Inflammatory macrophage treated with lipopolysaccharide for 1 hour (primary cell): ENCODE measurements around the gene COX19.

Source experiments
- DNase-seq, 2 donors: peaks; one replicate each; pipeline ENCODE4 v3.0.0-alpha.2; 2020 to 2022

The COX19 gene, protein sequence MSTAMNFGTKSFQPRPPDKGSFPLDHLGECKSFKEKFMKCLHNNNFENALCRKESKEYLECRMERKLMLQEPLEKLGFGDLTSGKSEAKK

DNA sequence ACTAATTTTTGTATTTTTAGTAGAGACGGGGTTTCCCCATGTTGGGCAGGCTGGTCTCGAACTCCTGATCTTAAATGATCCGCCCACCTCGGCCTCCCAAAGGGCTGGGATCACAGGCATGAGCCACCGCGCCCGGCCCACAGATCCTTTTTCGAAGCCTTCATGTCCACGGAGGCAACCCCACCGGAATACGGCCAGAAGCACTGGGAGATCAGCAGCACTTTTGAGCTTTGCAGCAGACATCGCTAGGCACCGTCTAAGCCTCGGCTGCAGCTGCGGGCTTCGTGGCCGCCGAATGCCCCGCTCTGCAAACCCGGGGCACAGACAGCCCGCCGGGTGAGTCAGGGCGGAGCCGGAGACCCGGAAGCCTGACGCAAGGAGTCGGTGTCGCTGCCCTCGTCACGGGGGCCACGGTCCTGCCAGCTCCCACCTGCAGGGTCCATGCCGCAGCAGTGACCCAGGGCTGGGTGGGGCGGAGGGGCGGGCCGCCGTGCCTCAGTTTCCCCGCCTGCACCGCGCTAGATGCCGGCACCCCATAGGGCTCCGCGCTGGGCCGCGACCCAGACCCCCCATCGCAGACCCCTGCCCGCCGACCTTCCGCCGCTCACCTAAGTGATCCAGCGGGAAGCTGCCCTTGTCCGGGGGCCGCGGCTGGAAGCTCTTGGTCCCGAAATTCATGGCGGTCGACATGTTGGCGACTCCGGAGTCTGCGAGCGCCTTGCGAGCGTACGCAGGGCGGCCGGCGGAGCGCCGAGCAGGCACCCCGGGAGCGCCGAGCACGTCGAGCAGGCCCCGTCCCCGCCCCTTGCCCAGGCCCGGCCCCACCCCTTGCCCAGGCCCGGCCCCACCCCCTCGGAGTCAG lies at the start of gene COX19:
TSS of gene COX19 (minus strand) at position 730 of the 862 bp plus-strand sequence. CDS start at position 690, 40 bp downstream.
- peak; percentile 82 to 87 for DNase-seq

DNA sequence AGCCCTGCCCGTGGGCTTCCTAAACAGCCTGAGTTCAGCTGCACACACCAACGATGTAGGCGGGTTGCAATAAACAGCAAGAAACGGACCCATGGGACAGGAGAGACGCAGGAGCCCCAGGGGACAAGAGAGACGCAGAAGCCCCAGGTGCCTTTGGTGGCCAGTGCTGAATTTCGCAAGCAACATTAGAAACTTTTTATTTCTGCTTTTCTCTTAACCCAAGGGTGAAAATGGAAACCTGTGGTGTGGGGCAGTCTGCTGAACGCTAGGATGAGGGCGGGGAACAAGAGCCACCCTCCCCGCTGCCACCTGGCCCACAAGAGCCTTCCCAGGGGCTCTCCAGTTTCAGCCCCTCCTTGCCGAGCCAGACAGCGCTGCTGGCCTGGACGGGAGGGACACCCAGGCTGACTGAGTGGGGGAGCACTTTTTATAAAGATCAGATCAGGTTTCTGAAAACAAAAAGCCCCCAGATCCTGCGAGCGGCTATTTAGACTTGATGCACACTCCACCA lies 49.0 kb upstream of the COX19 start:
- DNase-seq: no peak

DNA sequence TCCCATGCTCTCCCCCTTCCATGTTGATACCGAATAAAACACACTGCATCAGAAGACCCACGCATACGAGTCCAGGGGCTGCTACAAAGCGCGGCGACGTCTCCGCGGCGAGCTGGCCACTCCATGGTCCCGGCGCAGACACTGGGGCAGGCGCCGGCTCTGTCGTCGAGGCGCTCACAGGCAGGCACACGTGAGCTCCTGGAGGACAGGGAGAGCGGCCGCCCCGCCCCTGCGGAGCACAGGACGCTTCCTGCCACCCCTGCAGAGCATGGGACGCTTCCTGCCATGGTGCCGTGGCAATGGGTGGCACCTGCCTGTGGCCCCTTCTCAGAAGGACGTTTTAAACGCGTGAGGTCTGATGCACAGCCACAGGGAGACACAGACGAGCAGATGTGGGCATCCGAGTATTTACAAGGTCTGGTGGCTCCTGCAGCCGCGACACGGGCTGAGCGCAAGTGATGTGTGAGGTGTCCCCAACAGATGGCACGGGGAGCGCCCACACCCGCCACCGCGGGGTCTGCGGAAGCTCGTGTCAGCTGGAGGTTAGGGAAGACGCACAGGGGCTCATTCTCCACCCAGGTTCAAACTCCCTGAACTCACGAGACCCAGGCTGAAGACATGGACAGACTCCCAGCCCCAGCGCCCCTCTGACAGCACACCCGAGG lies 47.6 kb upstream of the COX19 start:
- no peak for DNase-seq

DNA sequence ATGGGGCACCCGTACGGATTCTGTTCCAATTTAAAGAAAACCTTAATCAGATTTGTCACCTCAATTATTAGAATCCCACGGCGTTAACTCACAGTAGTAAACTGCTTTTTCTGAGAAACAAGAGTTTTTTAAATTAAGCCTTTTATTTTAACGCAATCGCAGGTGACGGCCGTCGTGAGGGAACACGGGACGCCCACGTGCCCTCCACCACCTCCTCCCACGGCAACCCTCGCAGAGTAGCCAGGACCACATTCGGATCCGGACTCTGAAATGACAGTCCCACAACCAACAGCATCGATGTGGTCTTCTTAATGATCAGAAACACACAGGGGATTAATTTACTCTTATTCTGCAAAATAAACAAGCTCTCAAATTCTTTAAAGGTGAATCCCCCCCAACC lies 47.0 kb upstream of the COX19 start:
- DNase-seq: no peak

DNA sequence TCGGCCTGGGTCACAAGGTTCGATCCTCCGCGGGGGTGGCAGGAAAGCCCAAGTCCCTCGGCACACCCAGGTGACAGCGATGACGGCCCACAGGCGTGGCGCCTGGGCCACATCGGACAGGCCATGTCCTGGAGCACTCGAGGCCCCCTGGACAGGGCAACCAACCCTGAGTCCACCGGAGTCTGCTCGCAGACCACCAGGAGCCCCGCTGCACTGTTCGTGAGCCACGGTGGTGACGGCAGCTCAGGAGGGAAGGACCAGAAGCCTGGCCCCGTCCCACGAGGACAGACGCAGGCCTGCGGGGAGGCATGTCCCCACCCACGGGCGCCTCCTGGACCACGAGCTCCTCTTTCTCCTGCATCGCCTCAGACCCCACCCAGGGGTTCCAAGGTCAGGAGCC lies 46.6 kb upstream of the COX19 start:
- DNase-seq: no peak

DNA sequence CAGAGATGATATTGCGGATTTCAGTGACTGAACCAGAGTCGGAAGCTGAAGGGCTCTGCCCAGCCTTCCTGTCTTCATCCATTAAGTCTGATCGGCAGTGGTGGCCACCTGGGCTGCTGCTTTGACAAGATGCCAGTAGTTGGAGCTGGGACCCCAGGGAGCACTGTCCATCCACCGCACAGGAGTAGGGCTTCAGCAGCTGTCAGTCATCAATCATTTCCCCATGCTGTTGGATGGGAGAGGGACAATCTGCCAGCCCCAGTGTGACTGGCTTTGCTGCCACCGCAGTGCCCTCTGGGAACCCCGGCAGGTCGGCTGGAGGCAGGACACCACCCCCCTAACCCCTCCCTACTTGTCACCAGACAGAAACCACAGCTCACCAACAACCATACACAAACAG lies 46.0 kb upstream of the COX19 start:
- no peak for DNase-seq

DNA sequence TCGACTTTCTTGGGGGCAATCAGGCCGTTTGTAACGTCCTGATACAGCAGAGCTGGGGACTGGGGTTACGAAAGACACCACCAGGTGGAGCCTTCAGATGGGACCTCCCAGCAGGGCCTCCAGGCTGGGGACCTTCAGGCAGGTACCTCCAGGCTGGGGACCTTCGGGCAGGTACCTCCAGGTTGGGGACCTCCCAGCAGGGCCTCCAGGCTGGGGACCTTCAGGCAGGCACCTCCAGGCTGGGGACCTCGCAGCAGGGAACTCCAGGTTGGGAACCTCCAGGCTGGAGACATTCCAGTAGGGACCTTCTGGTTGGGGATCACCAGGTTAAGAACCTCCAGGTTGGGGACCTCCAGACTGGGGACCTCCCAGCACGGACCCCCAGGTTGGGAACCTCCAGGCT lies 45.5 kb upstream of the COX19 start:
- no peak for DNase-seq

DNA sequence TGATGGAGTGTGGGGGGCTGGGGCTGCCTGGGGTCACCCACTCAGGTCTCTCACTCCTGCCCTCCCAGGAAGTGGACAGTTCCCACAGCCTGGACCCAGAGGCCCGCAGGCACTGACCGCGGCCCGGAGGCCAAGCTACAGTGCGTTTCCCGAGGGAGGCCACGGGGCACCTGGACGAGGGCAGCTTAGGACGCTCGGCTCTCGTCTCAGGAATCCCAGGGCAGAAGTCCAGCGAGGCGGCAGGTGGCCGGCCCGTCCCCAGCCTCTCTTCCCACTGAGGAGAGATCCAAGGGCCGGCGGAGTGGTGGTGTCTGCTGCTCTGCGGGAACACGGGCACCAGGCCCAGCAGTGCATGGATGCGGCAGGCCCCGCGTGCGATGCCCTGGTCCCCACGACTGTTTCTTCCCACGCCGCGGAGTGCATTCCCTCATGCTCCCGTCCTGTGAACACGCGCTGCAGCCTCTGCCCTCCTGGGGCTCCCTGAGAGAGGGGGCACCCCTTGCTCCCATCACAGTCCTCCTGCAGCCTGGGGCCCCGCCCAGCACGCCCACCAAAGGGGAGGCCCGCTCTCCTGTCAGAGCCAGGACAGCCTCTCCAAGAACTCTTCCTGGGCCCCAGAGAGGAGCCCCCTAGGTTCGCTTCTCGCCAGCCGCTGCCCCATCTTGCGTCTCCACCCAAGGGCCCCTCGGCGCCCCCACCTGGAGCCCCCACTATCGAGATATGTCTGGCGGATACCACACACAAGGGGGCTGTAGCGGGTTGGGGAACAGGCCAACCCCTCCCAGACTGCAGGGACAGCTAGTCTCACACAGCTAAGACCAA lies 44.7 kb upstream of the COX19 start:
- no peak for DNase-seq

DNA sequence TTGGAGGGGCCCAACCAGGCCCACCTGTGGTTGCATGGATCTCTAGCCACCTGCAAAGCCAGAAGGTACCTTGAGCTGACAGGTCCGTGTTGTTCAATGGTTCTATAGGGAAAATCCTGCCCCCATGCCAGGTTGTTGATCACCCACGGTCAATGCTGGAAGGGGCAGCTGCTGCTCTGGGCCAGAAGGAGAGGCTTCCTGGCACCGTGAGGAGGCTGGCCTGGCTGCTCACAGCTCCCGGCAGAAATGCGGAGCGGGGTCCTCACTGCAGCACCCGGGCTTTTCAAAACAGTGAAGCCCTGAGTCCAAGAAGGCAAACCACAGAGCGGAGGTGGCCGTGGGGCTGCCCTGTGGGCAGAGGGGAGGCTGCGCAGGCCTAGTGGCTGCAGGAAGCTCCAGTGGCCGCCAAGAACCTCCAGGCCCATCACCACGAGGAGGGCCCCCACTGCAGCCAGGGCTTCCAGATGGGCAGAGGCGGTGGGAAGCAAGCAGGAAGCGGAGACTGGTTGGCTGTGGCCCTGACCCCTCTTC lies 44.0 kb upstream of the COX19 start:
- DNase-seq: no peak

DNA sequence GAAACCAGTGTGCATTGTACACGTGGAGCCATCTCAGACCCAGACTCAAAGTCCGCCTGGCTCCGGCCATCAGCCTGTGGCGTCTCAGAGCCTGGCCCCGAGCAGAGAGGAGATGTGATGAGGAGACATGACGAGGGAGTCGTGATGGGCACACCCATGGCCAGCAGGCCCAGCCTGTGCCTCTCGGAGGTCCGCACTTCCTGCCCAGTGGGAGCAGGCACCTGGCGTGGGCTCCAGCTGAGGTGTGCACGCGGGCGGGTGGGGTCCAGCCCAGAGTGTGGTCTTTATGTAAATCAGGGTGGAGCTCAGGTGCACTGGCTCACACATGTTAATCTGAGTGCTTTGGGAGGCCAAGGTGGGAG lies 43.0 kb upstream of the COX19 start:
- no peak for DNase-seq

DNA sequence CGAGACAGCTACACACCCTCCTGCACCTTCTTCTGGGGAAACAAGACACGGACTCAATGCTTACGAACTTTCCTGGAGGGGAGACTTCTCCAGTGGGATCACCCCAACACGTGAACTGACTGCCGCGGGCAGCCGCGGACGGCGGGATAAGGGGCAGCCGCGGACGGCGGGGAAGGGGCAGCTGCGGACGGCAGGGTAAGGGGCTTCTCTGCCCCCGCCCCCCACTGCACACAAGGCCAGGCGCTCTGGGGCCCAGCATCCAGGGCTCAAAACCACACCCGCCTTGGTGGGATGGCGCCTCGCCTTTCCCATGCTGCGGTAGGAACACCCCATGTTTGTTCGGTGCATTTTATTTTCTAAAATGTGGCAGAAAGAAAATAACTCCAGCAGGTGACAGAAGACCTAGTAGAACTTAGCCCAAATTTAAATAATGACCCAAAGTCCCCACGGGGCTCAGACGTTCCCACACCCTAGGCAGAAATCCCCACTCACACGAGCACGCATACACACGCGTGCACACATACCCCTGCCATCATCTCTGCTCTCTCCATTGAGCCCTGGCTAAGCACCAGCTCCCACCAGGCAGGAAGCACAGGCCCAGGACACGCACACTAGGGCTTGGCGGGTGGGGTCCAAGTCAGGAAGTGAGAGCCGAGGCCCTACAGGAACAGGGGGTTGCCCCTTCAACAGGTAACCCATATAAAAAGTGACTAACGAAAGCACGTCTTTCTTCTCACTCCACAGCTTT lies 42.4 kb upstream of the COX19 start:
- no peak for DNase-seq

DNA sequence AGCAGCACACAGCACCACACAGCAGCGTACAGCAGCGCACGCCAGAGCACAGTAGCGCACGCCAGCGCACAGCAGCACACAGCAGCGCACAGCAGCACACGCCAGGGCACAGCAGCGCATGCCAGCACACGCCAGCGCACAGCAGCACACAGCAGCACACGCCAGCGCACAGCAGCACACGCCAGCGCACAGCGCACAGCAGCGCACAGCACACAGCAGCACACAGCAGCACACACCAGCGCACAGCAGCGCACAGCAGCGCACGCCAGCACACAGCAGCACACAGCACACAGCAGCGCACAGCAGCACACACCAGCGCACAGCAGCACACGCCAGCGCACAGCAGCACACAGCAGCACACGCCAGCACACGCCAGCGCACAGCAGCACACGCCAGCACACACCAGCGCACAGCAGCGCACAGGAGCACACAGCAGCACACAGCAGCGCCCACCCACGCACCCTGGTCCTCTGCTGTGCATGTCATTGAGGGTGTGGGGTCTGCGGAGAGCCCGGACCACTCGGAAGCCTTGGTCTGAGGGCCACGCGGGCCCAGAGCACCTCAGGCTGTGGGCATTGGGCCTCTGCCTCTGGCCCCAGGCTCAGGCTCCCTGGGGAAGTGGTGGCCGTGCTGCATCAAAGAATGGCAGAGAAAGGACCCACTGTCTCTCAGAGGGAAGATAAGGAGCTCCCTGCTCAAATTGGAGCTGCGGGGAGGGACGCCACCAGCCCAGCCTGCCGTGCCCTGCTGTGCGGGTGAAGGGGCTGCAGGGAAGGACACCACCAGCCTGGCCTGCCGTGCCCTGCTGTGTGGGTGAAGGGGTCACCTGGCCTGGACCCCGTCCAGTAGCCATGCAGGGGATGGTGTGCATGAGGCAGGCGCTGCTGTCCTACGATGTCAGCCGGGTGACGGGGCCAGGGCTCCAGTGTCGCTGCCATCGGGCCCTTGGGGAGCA lies 41.5 kb upstream of the COX19 start:
- DNase-seq: no peak

DNA sequence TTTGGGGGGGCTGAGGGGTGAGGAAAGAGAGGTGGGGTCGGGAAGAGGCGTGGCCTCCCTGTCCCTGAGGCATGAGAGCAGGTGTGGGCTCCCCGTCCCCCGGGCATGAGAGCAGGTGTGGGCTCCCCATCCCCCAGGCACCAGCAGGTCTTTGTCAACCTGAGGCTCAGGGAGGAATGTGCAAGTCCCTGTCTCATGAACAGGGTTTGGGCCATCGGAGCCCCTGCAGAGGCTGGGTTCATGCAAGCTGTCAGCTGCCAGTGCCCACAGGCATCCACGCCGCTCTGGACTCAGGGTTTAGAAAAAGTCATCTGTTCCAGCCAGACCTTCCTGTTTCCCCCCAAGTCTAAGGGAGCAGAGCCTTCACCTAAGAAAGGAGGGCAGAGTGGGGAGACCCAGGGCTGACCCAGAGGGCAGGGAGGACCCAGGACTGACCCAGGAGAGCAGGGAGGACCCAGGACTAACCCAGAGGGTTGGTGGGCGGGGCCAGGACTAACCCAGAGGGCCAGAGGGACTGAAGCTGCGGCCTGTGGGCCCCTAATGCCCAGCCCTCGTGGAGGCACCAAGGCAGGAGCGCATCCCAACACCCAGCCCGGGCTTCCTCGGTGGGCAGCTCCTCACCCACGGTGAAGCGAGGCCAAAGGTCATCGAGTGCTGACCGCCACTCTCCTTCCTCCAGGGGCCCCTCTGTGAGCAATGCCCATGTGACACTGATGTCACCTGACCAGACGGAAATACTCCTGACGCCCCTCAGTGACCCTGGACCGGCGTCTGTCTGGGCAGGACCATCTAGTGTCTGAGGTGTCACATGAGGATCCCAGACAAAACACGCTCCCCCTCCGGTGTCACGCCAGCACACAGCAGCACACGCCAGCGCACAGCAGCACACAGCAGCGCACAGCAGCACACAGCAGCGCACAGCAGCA lies 40.1 kb upstream of the COX19 start:
- no peak for DNase-seq

DNA sequence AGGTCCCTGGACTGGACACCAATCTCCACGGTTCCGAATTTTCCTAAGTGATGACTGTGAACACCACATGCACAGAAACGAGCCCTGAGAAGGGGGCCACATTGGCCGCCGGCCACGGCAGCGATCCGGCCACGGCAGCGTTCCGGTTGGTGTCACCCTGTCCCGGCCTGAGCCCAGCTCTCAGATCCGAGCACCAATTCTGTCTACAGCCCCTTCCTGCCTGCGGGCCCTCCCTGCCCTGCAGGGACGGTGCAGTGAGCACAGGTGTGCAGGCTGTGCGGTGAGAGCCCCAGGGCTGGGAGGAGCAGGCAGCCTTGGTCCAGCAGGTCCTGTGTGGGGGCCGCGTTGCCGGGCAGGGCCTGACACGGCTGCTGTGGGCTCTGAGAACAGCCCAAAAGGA lies 39.3 kb upstream of the COX19 start:
- no peak for DNase-seq

DNA sequence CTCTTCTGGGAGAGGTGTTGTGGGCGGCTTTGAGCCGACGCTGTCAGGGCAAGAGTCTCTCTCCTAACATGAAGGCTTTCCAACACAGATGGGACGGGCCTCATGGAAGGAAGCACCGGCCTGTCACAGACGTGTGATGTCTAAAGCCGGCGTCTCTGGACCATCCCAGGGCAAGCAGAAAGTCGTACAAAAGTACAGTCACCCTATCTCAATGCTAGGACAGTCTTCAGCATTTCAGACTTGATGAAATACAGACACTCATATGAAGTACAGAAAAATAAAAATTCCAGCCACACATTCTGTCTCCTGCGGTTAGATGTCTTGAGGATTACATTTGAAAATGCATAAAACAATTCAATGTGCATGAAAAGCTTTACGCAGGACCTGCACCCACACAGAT lies 38.2 kb upstream of the COX19 start:
- no peak for DNase-seq

DNA sequence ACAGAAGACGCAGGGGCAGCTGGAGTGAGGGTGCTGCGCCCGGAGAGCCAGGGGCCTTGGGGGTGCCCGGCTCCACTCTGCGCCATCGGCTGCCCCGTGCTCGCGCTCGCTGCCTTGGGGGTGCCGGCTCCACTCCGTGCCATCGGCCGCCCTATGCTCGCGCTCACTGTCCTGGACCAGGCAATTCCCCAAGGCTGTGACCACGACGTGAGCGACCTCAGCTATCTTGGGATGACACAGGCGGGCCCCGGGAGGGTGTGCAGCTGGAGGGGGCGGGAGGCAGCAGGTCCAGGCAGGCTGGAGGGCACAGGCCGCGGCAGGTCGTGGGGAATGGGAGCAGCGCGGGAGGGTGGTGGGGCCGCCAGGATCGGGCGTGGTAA lies 37.4 kb upstream of the COX19 start:
- DNase-seq: no peak

DNA sequence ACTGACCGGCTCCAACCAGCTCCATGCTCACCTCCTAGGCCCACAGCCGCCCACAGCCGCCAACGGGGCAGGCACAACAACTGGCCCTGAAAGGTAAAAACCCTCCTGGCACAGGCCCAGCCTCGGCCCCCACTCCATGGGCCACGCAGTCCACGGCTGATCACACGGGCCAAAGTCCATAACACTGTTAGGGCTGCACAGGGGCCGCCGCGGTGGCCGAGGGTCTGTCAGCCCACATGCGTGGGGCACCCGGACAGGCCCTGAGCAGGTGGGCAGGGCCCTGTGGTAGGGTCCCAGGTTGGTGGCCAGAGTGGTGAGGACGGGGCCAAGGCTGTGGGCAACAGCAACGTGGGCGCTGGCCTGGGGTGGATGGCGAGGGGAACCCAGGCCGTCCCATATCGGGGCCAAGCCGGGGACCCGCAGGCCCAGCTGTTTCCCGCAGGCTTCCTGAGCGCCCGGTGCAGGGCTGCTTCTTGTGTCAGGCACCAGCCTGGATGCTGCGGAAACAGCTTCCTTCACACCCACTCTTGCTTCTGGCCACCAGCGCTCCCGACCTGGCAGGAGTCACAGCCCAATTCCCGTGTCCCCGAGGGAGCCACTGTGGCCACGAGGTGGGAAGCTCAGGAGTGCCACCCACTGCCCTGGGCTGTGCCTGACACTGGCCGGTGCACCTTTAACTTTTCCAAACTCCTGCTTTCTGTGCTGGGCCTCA lies 36.8 kb upstream of the COX19 start:
- DNase-seq: no peak

DNA sequence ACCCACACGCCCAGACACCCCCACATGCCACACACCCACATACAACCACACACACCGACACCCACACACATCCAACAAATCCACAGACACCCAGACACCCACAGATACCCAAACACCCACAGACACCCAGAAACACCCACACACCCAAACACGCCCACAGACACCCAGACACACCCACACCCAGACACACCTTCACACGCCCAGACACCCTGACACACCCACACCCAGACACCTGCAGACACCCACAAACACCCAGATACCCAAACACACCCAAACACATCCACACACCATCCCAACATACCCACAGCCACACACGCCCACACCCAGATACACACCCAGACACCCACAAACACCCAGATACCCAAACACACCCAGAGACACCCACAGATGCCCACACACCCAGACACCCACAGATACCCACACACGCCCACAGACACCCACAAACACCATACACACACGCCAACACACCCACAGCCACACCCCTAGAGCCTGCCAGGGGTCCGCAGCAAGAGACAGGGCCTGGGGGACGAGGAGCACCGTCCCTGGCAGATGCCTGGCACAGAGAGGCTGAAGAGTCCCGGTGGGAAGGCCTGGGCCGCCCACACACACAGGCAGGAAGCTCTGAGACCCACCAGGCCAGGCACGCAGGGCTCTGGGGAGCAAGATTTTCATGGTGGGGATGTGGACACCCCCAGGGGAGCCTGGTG lies 36.1 kb upstream of the COX19 start:
- DNase-seq: no peak

DNA sequence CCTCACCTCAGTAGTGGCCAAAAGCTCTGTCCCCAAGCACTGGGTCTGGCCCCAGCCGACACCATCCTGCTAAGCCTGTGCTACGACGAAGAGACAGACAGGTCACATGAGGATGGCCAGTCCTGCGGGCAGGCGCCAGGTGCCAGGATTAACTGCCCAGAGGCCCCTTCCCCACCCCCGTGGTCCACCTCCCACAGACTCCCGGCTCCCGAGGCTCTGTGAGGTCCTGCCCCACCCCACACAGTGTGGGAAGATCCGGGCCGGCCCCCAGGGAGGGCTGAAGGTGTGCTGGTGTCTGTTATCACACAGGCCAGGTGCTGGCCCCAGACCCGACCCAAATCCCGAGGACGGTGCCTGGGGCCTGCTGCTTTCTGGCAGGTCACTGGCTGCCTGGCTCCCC lies 34.9 kb upstream of the COX19 start:
- no peak for DNase-seq
